NCI-H510A treated with DMSO at 0.1 percent for 48 hours (cell line): ENCODE measurements around the gene SH2D4B.

Experiments
- DNase-seq: peaks from one replicate; lab custom pipeline; 2025; lab: John Stamatoyannopoulos, UW

SH2D4B gene

GRCh38 chr10:80646366-80646765, 108.7 kb downstream of the SH2D4B start:
- DNase-seq, result no peak

GRCh38 chr10:80647173-80647833, 109.6 kb downstream of the SH2D4B start:
- no peak for DNase-seq

GRCh38 chr10:80648106-80648505, 110.4 kb downstream of the SH2D4B start:
- DNase-seq, result no peak

- DNase-seq, result no peak
Measured at GRCh38 chr10:80649183-80649582, 111.5 kb downstream of the SH2D4B start.

- DNase-seq, result no peak
Measured at GRCh38 chr10:80655898-80656297, 118.2 kb downstream of the SH2D4B start.

- no peak for DNase-seq
Measured at GRCh38 chr10:80658068-80658467, 120.4 kb downstream of the SH2D4B start.

GRCh38 chr10:80659289-80659688, 121.6 kb downstream of the SH2D4B start:
- no peak for DNase-seq

GRCh38 chr10:80660266-80660665, 122.6 kb downstream of the SH2D4B start:
- DNase-seq, result no peak

GRCh38 chr10:80660736-80661135, 123.0 kb downstream of the SH2D4B start:
- DNase-seq, result no peak

- no peak for DNase-seq
Measured at GRCh38 chr10:80661526-80661925, 123.8 kb downstream of the SH2D4B start.

GRCh38 chr10:80662429-80663261, 124.9 kb downstream of the SH2D4B start:
- peak; percentile 76 for DNase-seq

- peak; percentile 86 for DNase-seq
Measured at GRCh38 chr10:80664071-80664680, 126.5 kb downstream of the SH2D4B start.

- DNase-seq, result no peak
Measured at GRCh38 chr10:80669485-80669884, 131.8 kb downstream of the SH2D4B start.

GRCh38 chr10:80670774-80671173, 133.1 kb downstream of the SH2D4B start:
- no peak for DNase-seq

- no peak for DNase-seq
Measured at GRCh38 chr10:80671847-80672246, 134.1 kb downstream of the SH2D4B start.

- DNase-seq, result no peak
Measured at GRCh38 chr10:80672613-80673012, 134.9 kb downstream of the SH2D4B start.

GRCh38 chr10:80674809-80675208, 137.1 kb downstream of the SH2D4B start:
- no peak for DNase-seq

- no peak for DNase-seq
Measured at GRCh38 chr10:80681142-80681541, 143.4 kb downstream of the SH2D4B start.

GRCh38 chr10:80684259-80684658, 146.6 kb downstream of the SH2D4B start:
- DNase-seq, result peak; percentile 8

GRCh38 chr10:80685355-80685754, 147.7 kb downstream of the SH2D4B start:
- DNase-seq, result peak; percentile 84

GRCh38 chr10:80686734-80687475, 149.2 kb downstream of the SH2D4B start:
- DNase-seq, result no peak

GRCh38 chr10:80687476-80687789, 149.7 kb downstream of the SH2D4B start:
- no peak for DNase-seq
